Sigmoid colon (tissue), 7 donors: ENCODE measurements around the gene ATP2A2. TPM values are rescaled to one million over a fixed set of nuclear protein-coding genes. Genes with fewer than 3 reads are reported as not detected.

ENCODE experiments used
- DNase-seq: peaks from one replicate; pipeline ENCODE4 v3.0.0-alpha.2; 2019
- H3K27ac ChIP-seq, 4 donors: fragments of 200-600 bp; sonication (generic); one replicate each; pipeline ENCODE4 v1.5.1; 2016 to 2019; ENCODE audit warnings: mild to moderate bottlenecking in 1 of 4
- H3K27me3 ChIP-seq, 3 donors: fragments of 200-600 bp; sonication (generic); one replicate each; pipeline ENCODE4 v1.5.1; 2019; ENCODE audit warnings: mild to moderate bottlenecking in 1 of 3
- H3K36me3 ChIP-seq, 4 donors: fragments of 200-600 bp; sonication (generic); one replicate each; pipeline ENCODE4 v1.5.1; 2016 to 2019
- H3K4me1 ChIP-seq, 4 donors: fragments of 200-600 bp; sonication (generic); one replicate each; pipeline ENCODE4 v1.5.1; 2017 to 2019
- H3K4me3 ChIP-seq, 4 donors: fragments of 200-600 bp; sonication (generic); one replicate each; pipeline ENCODE4 v1.5.1; 2017 to 2019; ENCODE audit warnings: mild to moderate bottlenecking in 2 of 4, moderate library complexity in 1 of 4
- H3K9me3 ChIP-seq, 4 donors: fragments of 200-600 bp in 3 of 4; sonication (generic) in 3 of 4; one replicate each; pipeline versions ENCODE4 v1.5.1 to v1.6.1; 2013 to 2019
- CTCF ChIP-seq, 4 experiments: fragments of 450-650 bp in 3 of 4; fragments of 200-600 bp in 1 of 4; IDR thresholded peaks; one replicate each; pipeline ENCODE4 v1.5.1; 2016 to 2019; ENCODE audit warnings: antibody characterized with exemption in 4 of 4, mild to moderate bottlenecking in 3 of 4, moderate library complexity in 2 of 4
- EP300 ChIP-seq, 4 donors: sonication (generic); formaldehyde crosslinking; IDR thresholded peaks; one replicate each; pipeline ENCODE4 v1.6.1; 2017; ENCODE audit warnings: antibody characterized with exemption in 4 of 4
- POLR2A ChIP-seq, 2 donors: fragments of 450-650 bp; IDR thresholded peaks; one replicate each; pipeline ENCODE4 v1.6.1; 2016; ENCODE audit warnings: antibody characterized with exemption in 2 of 2, mild to moderate bottlenecking in 2 of 2, moderate library complexity in 2 of 2
- POLR2AphosphoS5 ChIP-seq, 4 donors: sonication (generic); formaldehyde crosslinking; IDR thresholded peaks; one replicate each; pipeline ENCODE4 v1.6.1; 2017; ENCODE audit warnings: antibody characterized with exemption in 4 of 4
- WGBS, 2 donors: extraction: QIAGEN DNeasy Blood & Tissue Kit; methylation state at CpG; one replicate each; pipeline ENCODE4 v1.1.7; 2013; 5-methylcytosine and 5-hydroxymethylcytosine counted together
- intact Hi-C: fragments of 100-400 bp; cut with DNase I; formaldehyde crosslinking; loops from one replicate; pipeline ENCODE4 v1.15.1; 2023
- polyA plus RNA-seq, 3 donors: library from polyadenylated mRNA; stranded (reverse); fragments of 200-250 nt; gene quantifications; one replicate each; pipeline ENCODE4 v1.2.3, GENCODE V29; 2013
- total RNA-seq, 4 donors: library from RNA; depleted of rRNA; stranded (reverse); fragments of >200 nt; gene quantifications; one replicate each; pipeline ENCODE4 v1.1.0, GENCODE V29; 2016
- donor health status: healthy with polysubstance abuse.
- donor health status: Bipolar disorder and iron deficiency.
- donor health status: healthy.

Gene ATP2A2
- total and polyA plus RNA-seq, 7 donors = 16.6 to 121 (median 84.9) TPM

- H3K27me3 ChIP-seq = no peaks in the 10 kb centered on the region
- no peak for DNase-seq
- H3K9me3 ChIP-seq = no peaks in the 10 kb centered on the region
- TF ChIP-seq EP300 (IDR thresholded peaks at IDR 0.05) (no peak), POLR2AphosphoS5 (IDR thresholded peaks at IDR 0.05) (no peak), POLR2A (IDR thresholded peaks at IDR 0.05) (no peak), CTCF (IDR thresholded peaks at IDR 0.05) (no peak)
- intact Hi-C loops = no loop called here
- H3K36me3 ChIP-seq = peaks cover 2 to 58% (median 29%) of the 10 kb centered on the region in 4 donors
- peaks cover 0 to 53% (median 45%) of the 10 kb centered on the region in 4 donors for H3K4me1 ChIP-seq
- H3K27ac ChIP-seq = peak overlapping the region in 2 of 4 donors; percentile 31 to 39
- 22 to 23% methylated on average over 2 of the region's 2 CpGs for WGBS, 2 donors
- H3K4me3 ChIP-seq = no peak overlapping the region
These were observed 8.6 kb downstream of the ATP2A2 start for GRCh38 chr12:110289711-110290078.

GRCh38 chr12:110301065-110301806 is 20.2 kb downstream of the ATP2A2 start:
- intact Hi-C loops = no loop called here
- no peak overlapping the region for H3K4me3 ChIP-seq
- peaks cover 6 to 73% (median 27%) of the 10 kb centered on the region in 4 donors for H3K36me3 ChIP-seq
- WGBS, 2 donors = 67 to 73% methylated on average over 5 of the region's 5 CpGs
- H3K27me3 ChIP-seq = no peaks in the 10 kb centered on the region
- H3K4me1 ChIP-seq = peaks cover 0 to 52% (median 32%) of the 10 kb centered on the region in 4 donors
- no peak for DNase-seq
- peak overlapping the region in 2 of 4 donors; percentile 3 to 58 for H3K27ac ChIP-seq
- H3K9me3 ChIP-seq = no peaks in the 10 kb centered on the region
- TF ChIP-seq EP300 (IDR thresholded peaks at IDR 0.05) = no peak
- TF ChIP-seq POLR2A (IDR thresholded peaks at IDR 0.05) = no peak

GRCh38 chr12:110304061-110304551 is 23.1 kb downstream of the ATP2A2 start:
- H3K36me3 ChIP-seq = peaks cover 0 to 56% (median 8%) of the 10 kb centered on the region in 4 donors
- intact Hi-C loops = no loop called here
- no peak overlapping the region for H3K4me3 ChIP-seq
- WGBS, 2 donors = 54 to 58% methylated on average over 4 of the region's 4 CpGs
- peaks cover 0 to 37% (median 27%) of the 10 kb centered on the region in 4 donors for H3K4me1 ChIP-seq
- DNase-seq = no peak
- H3K27me3 ChIP-seq = no peaks in the 10 kb centered on the region
- no peak for TF ChIP-seq EP300 (IDR thresholded peaks at IDR 0.05)
- no peak for TF ChIP-seq POLR2AphosphoS5 (IDR thresholded peaks at IDR 0.05)
- no peak for TF ChIP-seq POLR2A (IDR thresholded peaks at IDR 0.05)
- no peaks in the 10 kb centered on the region for H3K9me3 ChIP-seq
- H3K27ac ChIP-seq = peak overlapping the region in 2 of 4 donors; percentile 33 to 61

GRCh38 chr12:110307372-110307771 is 26.3 kb downstream of the ATP2A2 start:
- WGBS, 2 donors = 80 to 82% methylated on average over 3 of the region's 3 CpGs
- Histone ChIP-seq H3K9me3 (no peaks in the 10 kb centered on the region), H3K27ac (no peak overlapping the region), H3K36me3 (peaks cover 0 to 29% (median 0%) of the 10 kb centered on the region in 4 donors), H3K4me3 (no peak overlapping the region), H3K4me1 (peaks cover 0 to 38% (median 29%) of the 10 kb centered on the region in 4 donors), H3K27me3 (no peaks in the 10 kb centered on the region)
- no peak for DNase-seq
- TF ChIP-seq POLR2A (IDR thresholded peaks at IDR 0.05) (no peak), CTCF (IDR thresholded peaks at IDR 0.05) (no peak), POLR2AphosphoS5 (IDR thresholded peaks at IDR 0.05) (no peak), EP300 (IDR thresholded peaks at IDR 0.05) (no peak)
- intact Hi-C loops = no loop called here

GRCh38 chr12:110310763-110311162 is 29.7 kb downstream of the ATP2A2 start:
- no peak overlapping the region for H3K4me3 ChIP-seq
- H3K9me3 ChIP-seq = no peaks in the 10 kb centered on the region
- peaks cover 0 to 10% (median 0%) of the 10 kb centered on the region in 4 donors for H3K36me3 ChIP-seq
- intact Hi-C loops = no loop called here
- TF ChIP-seq POLR2A (IDR thresholded peaks at IDR 0.05) (no peak), EP300 (IDR thresholded peaks at IDR 0.05) (no peak), CTCF (IDR thresholded peaks at IDR 0.05) (no peak)
- no peaks in the 10 kb centered on the region for H3K27me3 ChIP-seq
- no peak for DNase-seq
- H3K4me1 ChIP-seq = peaks cover 0 to 44% (median 21%) of the 10 kb centered on the region in 4 donors
- H3K27ac ChIP-seq = peak overlapping the region in 2 of 4 donors; percentile 31 to 50
